Left colon (tissue), 2 donors: Measurements from ENCODE around the gene PCSK7. TPM values are rescaled to one million over a fixed set of nuclear protein-coding genes. Genes with fewer than 3 reads are reported as not detected.

Experiments
- ATAC-seq: fragments of 200-7000 bp; cut with Tn5 transposase; one replicate; pipeline ENCODE4 v1.9.1; 2020; ENCODE audit warnings: mild to moderate bottlenecking, moderate library complexity
- DNase-seq, 2 donors: peaks; one replicate each; pipeline ENCODE4 v3.0.0-alpha.2; 2020
- intact Hi-C, 2 donors: fragments of 100-400 bp; cut with DNase I in 1 of 2; cut with micrococcal nuclease in 1 of 2; formaldehyde crosslinking; loops; one replicate each; pipeline versions ENCODE4 v1.11.2 to v1.14.0; 2022; cut with DNase I, micrococcal nuclease
- total RNA-seq, 2 donors: library from RNA; stranded (reverse); fragmentation: NEBNext Ultra II Directional; extraction: Animal tissue kit (Norgen Biotek cat#: 25700); gene quantifications; one replicate each; pipeline ENCODE4 v1.2.1, GENCODE V29; 2021
- donor health status: DM: no; HTN: no; CAD: no.
- donor health status: DM: yes; HTN: yes; CAD: no.

PCSK7 gene
- total RNA-seq, 2 donors from 2014 or later, result 153 to 232 TPM

- no peak for ATAC-seq
Observed at GRCh38 chr11:117203069-117203407, 28.8 kb downstream of the PCSK7 start.

GRCh38 chr11:117202386-117203068 is 29.3 kb downstream of the PCSK7 start:
- intact Hi-C loops, result no loop called here
- DNase-seq (no peak), ATAC-seq (no peak)

More at GRCh38 chr11:117203069-117203407, 28.8 kb downstream of the PCSK7 start:
- DNase-seq, result no peak
- intact Hi-C loops, result no loop called here

GRCh38 chr11:117201658-117202305 is 30.1 kb downstream of the PCSK7 start:
- intact Hi-C loops, result no loop called here
- DNase-seq (no peak), ATAC-seq (no peak)

GRCh38 chr11:117200813-117201657 is 30.8 kb downstream of the PCSK7 start:
- ATAC-seq (no peak), DNase-seq (no peak)
- intact Hi-C loops, result no loop called here

- intact Hi-C loops, result no loop called here
- no peak for ATAC-seq
Observed at GRCh38 chr11:117199916-117200812, 31.7 kb downstream of the PCSK7 start.

GRCh38 chr11:117199053-117199915 is 32.6 kb downstream of the PCSK7 start, which contains the start of gene TAGLN:
Gene TAGLN, plus strand, starts transcription at chr11:117199370. Its CDS starts 3,644 bp downstream, at chr11:117203014.
- ATAC-seq (peak; percentile 7), DNase-seq (peak; percentile 53 to 83)
- intact Hi-C loops, result no loop called here

More at GRCh38 chr11:117199916-117200812, 31.7 kb downstream of the PCSK7 start:
- DNase-seq, result peak in 1 of 2 donors; percentile 35

- no peak for ATAC-seq
- intact Hi-C loops, result no loop called here
- no peak for DNase-seq
Observed at GRCh38 chr11:117198613-117199012, 33.3 kb downstream of the PCSK7 start.

- intact Hi-C loops, result no loop called here
- ATAC-seq (peak; percentile 57), DNase-seq (peak; percentile 70 to 81)
Observed at GRCh38 chr11:117197516-117198456, 34.1 kb downstream of the PCSK7 start.

- ATAC-seq (no peak), DNase-seq (no peak)
- intact Hi-C loops, result no loop called here
Observed at GRCh38 chr11:117197006-117197405, 34.9 kb downstream of the PCSK7 start.

GRCh38 chr11:117195761-117196160 is 36.1 kb downstream of the PCSK7 start:
- intact Hi-C loops, result no loop called here
- DNase-seq, result no peak
- no peak for ATAC-seq

- peak; percentile 66 for ATAC-seq
Observed at GRCh38 chr11:117195258-117195657, 36.6 kb downstream of the PCSK7 start.

GRCh38 chr11:117194267-117194666 is 37.6 kb downstream of the PCSK7 start:
- DNase-seq (no peak), ATAC-seq (no peak)
- intact Hi-C loops, result no loop called here

More at GRCh38 chr11:117195258-117195657, 36.6 kb downstream of the PCSK7 start:
- DNase-seq, result no peak
- intact Hi-C loops, result no loop called here

GRCh38 chr11:117193130-117194020 is 38.5 kb downstream of the PCSK7 start:
- DNase-seq, result no peak
- intact Hi-C loops, result no loop called here

GRCh38 chr11:117192401-117192875 is 39.4 kb downstream of the PCSK7 start:
- DNase-seq (no peak), ATAC-seq (no peak)
- intact Hi-C loops, result no loop called here

More at GRCh38 chr11:117193130-117194020, 38.5 kb downstream of the PCSK7 start:
- ATAC-seq, result no peak

- intact Hi-C loops, result no loop called here
- no peak for DNase-seq
- ATAC-seq, result no peak
Observed at GRCh38 chr11:117191680-117192400, 40.0 kb downstream of the PCSK7 start.
